ENCODE data around the gene SMAD3. TPM values are rescaled to one million over a fixed set of nuclear protein-coding genes. Genes with fewer than 3 reads are reported as not detected.
A peak's percentile ranks its signal among the peaks of the same experiment; 100 is the strongest.

SMAD3 gene
- total RNA-seq, 2 donors from 2014 or later, result 24.0 to 37.5 TPM

DNA sequence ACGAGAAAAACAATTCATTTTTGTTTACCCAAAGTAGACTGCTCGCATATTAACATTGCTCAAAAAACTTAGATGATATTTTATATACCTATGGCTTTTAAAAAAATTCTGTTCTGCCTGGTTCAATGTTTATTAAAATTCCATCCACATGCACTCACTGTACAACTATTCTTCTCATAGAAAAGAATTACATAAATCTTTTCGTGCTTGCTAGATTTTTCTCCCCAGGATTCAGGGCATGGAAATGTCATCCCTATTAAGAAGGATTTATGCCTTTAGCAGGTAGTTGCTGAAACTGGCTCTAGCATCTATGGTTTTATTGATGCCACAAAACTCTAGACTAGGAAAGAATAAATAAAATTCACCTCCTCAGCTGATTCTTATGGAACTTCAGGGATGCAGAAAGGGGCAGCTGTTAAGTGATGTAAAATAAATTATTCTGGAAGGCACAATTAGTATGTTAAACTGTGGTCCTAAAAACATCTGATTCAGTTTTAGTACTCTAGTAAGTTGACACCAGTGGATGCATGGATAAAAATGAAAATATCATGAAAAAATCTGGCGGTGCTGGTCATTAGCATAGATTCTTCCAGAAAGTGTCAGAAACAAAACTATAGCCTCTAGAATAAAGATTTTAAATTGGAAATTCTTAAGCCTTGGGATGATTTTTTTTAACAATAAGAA, 147.4 kb downstream of the SMAD3 start:
- ATAC-seq (no peak), DNase-seq (no peak)
- intact Hi-C loops (cut with DNase I), result no loop called here

DNA sequence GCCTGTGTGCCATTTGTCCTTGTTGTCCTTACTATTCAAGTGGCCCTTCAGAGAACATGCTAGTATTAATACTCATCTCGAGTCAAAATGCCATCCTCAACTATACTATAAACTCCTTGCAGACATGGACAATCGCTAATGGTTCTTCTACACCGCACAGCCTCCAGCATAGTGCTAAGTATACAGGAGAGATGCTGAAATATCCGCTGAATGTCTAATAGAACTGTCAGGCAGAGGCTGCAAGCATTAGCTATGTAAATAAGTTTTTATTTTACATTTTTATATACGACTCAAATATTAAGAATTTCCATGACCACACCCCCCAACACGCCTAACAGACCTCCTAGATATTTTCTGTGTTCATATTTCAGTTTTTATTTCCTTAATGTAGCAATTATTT, 149.7 kb downstream of the SMAD3 start:
- intact Hi-C loops (cut with DNase I), result no loop called here
- DNase-seq (no peak), ATAC-seq (no peak)

DNA sequence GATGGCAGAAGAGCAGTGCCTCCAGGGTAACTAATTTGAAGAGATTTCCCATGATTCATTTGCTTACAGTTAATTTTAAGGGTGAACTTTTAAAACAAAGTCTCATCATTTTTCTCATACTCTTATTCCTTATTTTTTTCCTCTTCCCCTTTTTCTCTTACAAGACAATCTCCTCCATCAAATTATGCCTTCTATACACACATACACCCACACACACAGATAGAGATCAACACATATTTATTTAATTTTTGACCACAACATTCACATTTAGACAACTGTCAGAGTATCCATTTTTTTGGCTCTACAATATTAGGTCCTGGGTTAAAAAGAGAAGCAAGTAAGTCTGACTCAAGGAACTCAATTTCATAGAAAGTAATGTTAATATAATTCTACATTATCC, 151.5 kb downstream of the SMAD3 start:
- no peak for ATAC-seq
- no peak for DNase-seq
- intact Hi-C loops (cut with DNase I), result no loop called here

DNA sequence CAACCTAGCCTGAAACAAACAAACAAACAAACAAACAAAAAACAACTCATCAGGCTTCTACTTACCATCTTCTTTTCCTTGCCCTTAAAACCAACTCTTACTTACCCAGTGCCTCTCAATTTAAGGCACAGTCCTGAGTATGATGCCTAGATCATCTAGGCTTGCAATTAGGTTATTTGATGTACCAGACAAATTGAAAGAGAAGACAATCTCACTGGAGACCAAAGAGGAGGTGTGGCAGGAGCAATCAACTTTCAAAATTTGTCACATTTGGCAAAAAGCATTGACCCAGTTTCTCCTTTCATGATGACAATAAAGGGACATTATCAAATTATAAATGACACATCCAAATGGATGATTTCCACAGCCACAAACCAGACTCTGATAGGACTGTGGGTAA, 153.0 kb downstream of the SMAD3 start:
- no peak for ATAC-seq
- no peak for DNase-seq
- intact Hi-C loops (cut with DNase I), result no loop called here

- intact Hi-C loops (cut with DNase I), result no loop called here
- ATAC-seq (no peak), DNase-seq (no peak)
These were observed 153.9 kb downstream of the SMAD3 start for GRCh38 chr15:67219288-67219687.

DNA sequence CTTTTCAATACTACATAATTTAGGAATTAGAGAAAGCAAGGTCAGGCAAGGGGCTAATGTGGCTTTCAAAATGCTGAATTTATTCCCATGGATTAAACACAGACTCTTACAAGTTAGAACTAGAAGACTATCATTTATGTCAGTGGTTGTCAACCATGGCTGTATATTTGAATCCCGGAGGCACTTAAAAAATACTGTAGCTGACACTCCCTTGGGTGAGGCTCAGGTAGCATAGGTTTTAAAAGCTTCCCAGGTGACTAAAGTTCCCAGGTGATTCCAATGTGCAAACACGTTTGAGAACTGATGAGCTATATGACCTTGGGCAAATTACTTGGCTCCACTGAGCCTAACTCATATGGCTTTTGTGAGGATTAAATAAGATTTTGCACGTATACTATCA, 159.5 kb downstream of the SMAD3 start:
- ATAC-seq (no peak), DNase-seq (no peak)
- intact Hi-C loops (cut with DNase I), result no loop called here

- no peak for DNase-seq
- peak in 1 of 2 donors; percentile 47 for ATAC-seq
- intact Hi-C loops (cut with DNase I), result no loop called here
These were observed 159.9 kb downstream of the SMAD3 start for GRCh38 chr15:67225336-67225735.

- intact Hi-C loops (cut with DNase I), result no loop called here
- ATAC-seq (no peak), DNase-seq (no peak)
These were observed 162.0 kb downstream of the SMAD3 start for GRCh38 chr15:67227431-67227830.

GRCh38 chr15:67227846-67228245, 162.4 kb downstream of the SMAD3 start:
- DNase-seq (no peak), ATAC-seq (no peak)
- intact Hi-C loops (cut with DNase I), result no loop called here

DNA sequence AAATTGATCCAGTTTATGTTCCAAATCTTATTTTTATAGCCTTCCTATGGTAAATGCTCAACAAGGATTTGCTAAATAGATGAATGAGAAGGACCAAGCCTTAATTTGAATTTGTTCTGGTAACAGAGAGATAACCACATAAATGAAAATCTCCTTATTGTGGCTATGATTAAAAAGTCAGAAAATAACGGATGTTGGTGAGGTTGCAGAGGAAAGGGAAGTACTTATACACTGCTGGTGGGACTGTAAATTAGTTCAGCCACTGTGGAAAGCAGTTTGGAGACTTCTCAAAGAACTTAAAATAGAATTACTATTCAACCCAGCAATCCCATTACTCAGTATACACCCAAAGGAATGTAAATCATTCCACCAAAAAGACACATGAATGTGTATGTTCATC, 162.9 kb downstream of the SMAD3 start:
- DNase-seq (no peak), ATAC-seq (no peak)
- intact Hi-C loops (cut with DNase I), result no loop called here

- DNase-seq (no peak), ATAC-seq (no peak)
- intact Hi-C loops (cut with DNase I), result no loop called here
These were observed 165.1 kb downstream of the SMAD3 start for GRCh38 chr15:67230504-67230903.

GRCh38 chr15:67232591-67232990, 167.2 kb downstream of the SMAD3 start:
- DNase-seq (no peak), ATAC-seq (no peak)
- intact Hi-C loops (cut with DNase I), result no loop called here

GRCh38 chr15:67240235-67241131, 175.1 kb downstream of the SMAD3 start:
- intact Hi-C loops (cut with DNase I), result no loop called here
- DNase-seq (no peak), ATAC-seq (no peak)

DNA sequence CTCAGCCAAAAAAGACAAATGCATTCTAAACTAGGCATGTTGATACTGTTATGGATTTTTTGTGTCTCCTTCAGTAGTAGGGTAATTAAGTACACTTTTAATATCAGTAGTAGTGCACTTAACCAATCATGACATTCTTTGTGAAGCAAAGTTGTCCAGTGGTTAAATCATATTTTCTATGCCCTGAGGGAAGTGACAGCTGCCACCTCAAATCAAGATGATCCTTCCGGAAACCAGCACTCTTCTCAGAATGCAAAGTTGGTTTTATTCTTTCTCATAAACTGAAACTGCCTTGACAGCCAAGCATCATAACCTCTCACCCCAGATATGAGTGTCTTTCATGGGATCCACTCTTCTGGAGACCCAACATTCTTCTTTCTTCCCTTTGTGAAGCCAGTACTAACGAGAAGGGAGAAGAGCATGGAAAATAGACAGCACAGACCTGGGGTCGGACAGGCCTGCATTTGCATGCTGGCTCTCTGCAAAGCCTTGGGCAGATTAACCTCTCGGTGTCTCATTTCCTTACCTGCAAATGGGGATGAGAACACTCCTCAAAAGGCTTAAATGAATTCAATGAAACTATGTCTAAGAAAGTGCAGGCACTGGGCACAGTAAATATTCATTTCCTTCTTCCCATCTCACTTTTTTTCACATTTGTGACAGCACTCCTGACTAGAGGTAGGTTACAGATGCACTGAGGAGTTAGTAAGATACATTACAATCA, 175.9 kb downstream of the SMAD3 start:
- DNase-seq (no peak), ATAC-seq (no peak)

GRCh38 chr15:67242708-67243111, 177.3 kb downstream of the SMAD3 start:
- DNase-seq (no peak), ATAC-seq (no peak)
- intact Hi-C loops (cut with DNase I), result no loop called here

More for the DNA sequence above, 175.9 kb downstream of the SMAD3 start:
- intact Hi-C loops (cut with DNase I), result no loop called here

Other genes starting within 250 kb of the SMAD3 start
- gene AAGAB, start 189.1 kb downstream of the SMAD3 start, total RNA-seq, result 10 to 100 TPM; 18.0 to 26.9 TPM
- gene IQCH, start 189.2 kb downstream of the SMAD3 start, total RNA-seq, result 1 to 10 TPM in 1 of 2 donors, under 1 TPM in 1; 0.53 to 1.1 TPM